Prostate gland (tissue), 2 donors: Measurements from ENCODE around the gene PLCG2. TPM values are rescaled to one million over a fixed set of nuclear protein-coding genes. Genes with fewer than 3 reads are reported as not detected.

ENCODE experiments used
- DNase-seq: peaks from one replicate; pipeline ENCODE4 v3.0.0-alpha.2; 2019; ENCODE audit warnings: low spot score
- H3K27ac ChIP-seq, 2 donors: fragments of 200-600 bp; sonication (generic); 2 replicates each; pipeline ENCODE4 v1.5.1; 2017 to 2019
- H3K27me3 ChIP-seq: fragments of 200-600 bp; sonication (generic); replicated peaks from 2 replicates; pipeline ENCODE4 v1.5.1; 2019; ENCODE audit not compliant: insufficient read depth
- H3K36me3 ChIP-seq, 2 donors: fragments of 200-600 bp; sonication (generic); 1 replicate in 1 of 2; 2 replicates in 1 of 2; pipeline versions ENCODE4 v1.5.1 to v1.8.1; 2017 to 2019
- H3K4me1 ChIP-seq: fragments of 200-600 bp; sonication (generic); replicated peaks from 2 replicates; pipeline ENCODE4 v1.5.1; 2019
- H3K4me3 ChIP-seq, 2 donors: fragments of 200-600 bp; sonication (generic); 2 replicates each; pipeline ENCODE4 v1.5.1; 2017 to 2019
- H3K9me3 ChIP-seq: fragments of 200-600 bp; sonication (generic); 2 replicates; pipeline ENCODE4 v1.5.1; 2017
- POLR2A ChIP-seq: fragments of 450-650 bp; IDR thresholded peaks from one replicate; pipeline ENCODE4 v1.6.1; 2016; ENCODE audit warnings: antibody characterized with exemption, mild to moderate bottlenecking
- POLR2AphosphoS5 ChIP-seq: sonication (generic); formaldehyde crosslinking; IDR thresholded peaks from one replicate; pipeline ENCODE4 v1.6.1; 2017; ENCODE audit warnings: antibody characterized with exemption
- WGBS: methylation state at CpG from one replicate; pipeline ENCODE4 v1.1.5; 2018; 5-methylcytosine and 5-hydroxymethylcytosine counted together
- intact Hi-C: fragments of 100-400 bp; cut with DNase I; formaldehyde crosslinking; loops from one replicate; pipeline ENCODE4 v1.14.2; 2022
- total RNA-seq, 2 donors: library from RNA; depleted of rRNA; stranded (reverse); fragments of >200 nt; gene quantifications; one replicate each; pipeline ENCODE4 v1.1.0, GENCODE V29; 2016
- TF ChIP-seq, protein P1 (sequence below), 4 experiments: fragments of 200-600 bp in 2 of 4; fragments of 450-650 bp in 2 of 4; sonication (generic) in 2 of 4; IDR thresholded peaks; 1 replicate in 3 of 4; 2 replicates in 1 of 4; pipeline ENCODE4 v1.5.1; 2016 to 2019; ENCODE audit warnings: antibody characterized with exemption in 4 of 4, mild to moderate bottlenecking in 2 of 4, moderate library complexity in 2 of 4

Gene PLCG2
- total RNA-seq, 2 donors from 2014 or later = 10.3 to 12.8 TPM

DNA sequence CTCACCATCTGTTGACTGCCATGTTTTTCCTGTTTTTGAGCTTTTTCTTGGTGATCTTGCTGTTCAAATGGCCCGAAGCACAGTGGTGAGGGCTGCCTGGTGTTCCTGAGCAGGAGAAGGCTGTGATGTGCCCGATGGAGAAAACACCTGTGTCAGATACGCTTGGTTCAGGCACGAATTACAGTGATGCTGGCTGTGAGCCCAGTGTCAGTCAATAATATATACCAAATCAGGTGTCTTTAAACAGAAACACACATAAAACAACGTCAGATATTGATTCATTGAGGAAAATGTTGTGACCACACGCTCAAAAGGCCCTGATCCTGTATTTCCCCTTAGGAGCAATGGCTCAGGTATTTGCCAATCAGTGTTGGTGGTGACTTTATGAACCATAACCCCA, 120.5 kb downstream of the PLCG2 start:
- WGBS = 71% methylated on average over 6 of the region's 6 CpGs
- intact Hi-C loops = no loop called here
- Histone ChIP-seq H3K9me3 (no peaks in the 10 kb centered on the region), H3K4me3 (no peak overlapping the region), H3K4me1 (no peaks in the 10 kb centered on the region), H3K27ac (no peak overlapping the region), H3K36me3 (no peaks in the 10 kb centered on the region), H3K27me3 (no peaks in the 10 kb centered on the region)
- no peak for DNase-seq
- TF ChIP-seq, protein P1, sequence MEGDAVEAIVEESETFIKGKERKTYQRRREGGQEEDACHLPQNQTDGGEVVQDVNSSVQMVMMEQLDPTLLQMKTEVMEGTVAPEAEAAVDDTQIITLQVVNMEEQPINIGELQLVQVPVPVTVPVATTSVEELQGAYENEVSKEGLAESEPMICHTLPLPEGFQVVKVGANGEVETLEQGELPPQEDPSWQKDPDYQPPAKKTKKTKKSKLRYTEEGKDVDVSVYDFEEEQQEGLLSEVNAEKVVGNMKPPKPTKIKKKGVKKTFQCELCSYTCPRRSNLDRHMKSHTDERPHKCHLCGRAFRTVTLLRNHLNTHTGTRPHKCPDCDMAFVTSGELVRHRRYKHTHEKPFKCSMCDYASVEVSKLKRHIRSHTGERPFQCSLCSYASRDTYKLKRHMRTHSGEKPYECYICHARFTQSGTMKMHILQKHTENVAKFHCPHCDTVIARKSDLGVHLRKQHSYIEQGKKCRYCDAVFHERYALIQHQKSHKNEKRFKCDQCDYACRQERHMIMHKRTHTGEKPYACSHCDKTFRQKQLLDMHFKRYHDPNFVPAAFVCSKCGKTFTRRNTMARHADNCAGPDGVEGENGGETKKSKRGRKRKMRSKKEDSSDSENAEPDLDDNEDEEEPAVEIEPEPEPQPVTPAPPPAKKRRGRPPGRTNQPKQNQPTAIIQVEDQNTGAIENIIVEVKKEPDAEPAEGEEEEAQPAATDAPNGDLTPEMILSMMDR (IDR thresholded peaks at IDR 0.05) = no peak
- TF ChIP-seq POLR2A (no peak), POLR2AphosphoS5 (no peak)

DNA sequence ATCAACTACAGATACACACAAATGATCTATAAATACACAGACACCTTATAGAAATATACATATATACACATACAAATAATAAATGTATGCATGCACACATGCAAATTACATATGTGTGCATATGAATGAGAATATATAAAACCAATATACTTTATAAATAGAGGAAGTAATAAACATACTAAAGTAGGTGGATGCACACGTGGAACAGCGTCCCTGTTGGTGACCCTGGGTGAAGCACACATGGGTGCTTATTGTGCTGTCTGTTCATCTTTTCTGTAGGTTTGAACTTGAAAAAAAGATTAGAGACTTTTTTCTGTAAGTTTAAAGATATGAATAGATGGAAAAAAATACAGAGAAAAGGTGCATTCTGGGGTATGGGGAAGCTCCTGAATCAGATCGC, 120.9 kb downstream of the PLCG2 start:
- H3K27me3 ChIP-seq = no peaks in the 10 kb centered on the region
- 98% methylated on average over 3 of the region's 3 CpGs for WGBS
- no peak for TF ChIP-seq POLR2A
- no peak for TF ChIP-seq POLR2AphosphoS5
- TF ChIP-seq, protein P1 (IDR thresholded peaks at IDR 0.05) = no peak
- no peaks in the 10 kb centered on the region for H3K9me3 ChIP-seq
- H3K36me3 ChIP-seq = no peaks in the 10 kb centered on the region
- no peaks in the 10 kb centered on the region for H3K4me1 ChIP-seq
- no peak overlapping the region for H3K4me3 ChIP-seq
- intact Hi-C loops = no loop called here
- H3K27ac ChIP-seq = no peak overlapping the region
- no peak for DNase-seq

DNA sequence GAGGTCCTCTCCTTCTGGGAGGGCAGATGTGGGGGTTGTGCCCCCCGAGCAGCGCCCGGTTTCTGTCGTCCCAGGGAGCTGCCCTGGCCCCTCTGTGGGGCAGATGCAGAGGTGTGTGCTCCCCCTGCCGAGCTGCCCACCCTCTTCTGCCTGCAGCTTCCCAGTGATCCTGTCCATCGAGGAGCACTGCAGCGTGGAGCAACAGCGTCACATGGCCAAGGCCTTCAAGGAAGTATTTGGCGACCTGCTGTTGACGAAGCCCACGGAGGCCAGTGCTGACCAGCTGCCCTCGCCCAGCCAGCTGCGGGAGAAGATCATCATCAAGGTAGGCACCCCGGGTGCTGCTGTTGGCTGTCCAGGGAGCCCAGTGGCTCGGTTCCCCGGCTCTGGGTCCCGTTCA, 121.4 kb downstream of the PLCG2 start:
- no peak overlapping the region for H3K27ac ChIP-seq
- no peaks in the 10 kb centered on the region for H3K27me3 ChIP-seq
- TF ChIP-seq POLR2AphosphoS5 (no peak), POLR2A (no peak)
- TF ChIP-seq, protein P1 (IDR thresholded peaks at IDR 0.05) = no peak
- WGBS = 95% methylated on average over 16 of the region's 17 CpGs
- no peak for DNase-seq
- H3K36me3 ChIP-seq = no peaks in the 10 kb centered on the region
- H3K4me3 ChIP-seq = no peak overlapping the region
- no peaks in the 10 kb centered on the region for H3K9me3 ChIP-seq
- no peaks in the 10 kb centered on the region for H3K4me1 ChIP-seq
- intact Hi-C loops = no loop called here

DNA sequence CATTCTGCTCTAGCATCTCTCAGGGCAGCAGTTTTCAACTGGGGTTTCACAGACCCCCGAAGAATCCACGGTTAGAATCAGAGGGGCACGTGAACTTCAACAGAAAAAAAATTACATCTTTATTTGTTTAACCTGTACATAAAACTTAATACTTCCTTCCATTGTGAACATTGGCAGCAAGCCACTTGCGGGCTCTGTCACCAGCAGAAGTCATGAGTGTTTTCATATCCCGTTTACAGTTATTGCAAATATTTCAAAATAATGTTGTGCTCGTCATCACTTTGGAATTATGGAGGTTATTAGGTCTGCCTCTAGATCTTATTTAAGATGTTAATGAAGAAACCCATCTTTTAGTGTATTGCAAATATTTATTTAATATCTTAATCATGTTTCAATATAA, 122.4 kb downstream of the PLCG2 start:
- Histone ChIP-seq H3K27me3 (no peaks in the 10 kb centered on the region), H3K36me3 (no peaks in the 10 kb centered on the region), H3K27ac (no peak overlapping the region), H3K4me1 (no peaks in the 10 kb centered on the region), H3K4me3 (no peak overlapping the region), H3K9me3 (no peaks in the 10 kb centered on the region)
- TF ChIP-seq POLR2AphosphoS5 = peak; percentile 65
- TF ChIP-seq, protein P1 (IDR thresholded peaks at IDR 0.05) = no peak
- TF ChIP-seq POLR2A = no peak
- intact Hi-C loops = no loop called here
- WGBS = 18% methylated on average over 6 of the region's 6 CpGs
- DNase-seq = peak; percentile 68

DNA sequence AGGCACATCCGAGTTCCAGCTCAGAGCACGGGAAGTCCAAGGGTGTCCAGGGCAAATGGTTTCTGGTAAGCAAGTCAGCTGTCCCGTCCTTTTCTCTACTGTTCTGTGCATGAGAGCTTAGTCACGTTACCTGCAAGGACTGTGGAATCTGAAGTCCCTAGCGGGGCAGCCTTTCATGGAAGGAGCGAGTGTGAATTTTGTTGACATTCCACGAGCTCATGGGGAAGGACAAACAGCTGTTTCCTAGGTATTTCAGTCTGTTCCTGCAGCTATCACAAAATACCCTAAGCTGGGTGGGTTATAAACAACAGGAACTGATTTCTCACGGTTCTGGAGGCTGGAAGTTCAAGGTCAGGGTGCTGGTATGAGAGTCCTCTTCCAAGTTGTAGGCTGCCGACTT, 122.9 kb downstream of the PLCG2 start:
- H3K27me3 ChIP-seq = no peaks in the 10 kb centered on the region
- 67% methylated on average over 9 of the region's 9 CpGs for WGBS
- DNase-seq = no peak
- no peak overlapping the region for H3K4me3 ChIP-seq
- TF ChIP-seq, protein P1 (IDR thresholded peaks at IDR 0.05) = no peak
- TF ChIP-seq POLR2A (no peak), POLR2AphosphoS5 (no peak)
- no peaks in the 10 kb centered on the region for H3K36me3 ChIP-seq
- no peaks in the 10 kb centered on the region for H3K9me3 ChIP-seq
- H3K27ac ChIP-seq = no peak overlapping the region
- H3K4me1 ChIP-seq = no peaks in the 10 kb centered on the region
- intact Hi-C loops = no loop called here
